K562 treated with DMSO at 1 percent for 48 hours (cell line): ENCODE data around the gene SMIM11. TPM values are rescaled to one million over a fixed set of nuclear protein-coding genes. Genes with fewer than 3 reads are reported as not detected.

ENCODE experiments used
- total RNA-seq: library from RNA; unstranded; fragments of 300-600 nt; gene quantifications from 2 replicates; pipeline ENCODE4 v1.2.3, GENCODE V29; 2022; ENCODE audit warnings: low replicate concordance; ENCODE audit errors: extremely low read depth

Gene SMIM11, protein sequence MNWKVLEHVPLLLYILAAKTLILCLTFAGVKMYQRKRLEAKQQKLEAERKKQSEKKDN
- total RNA-seq, result not detected in 2 replicates

DNA sequence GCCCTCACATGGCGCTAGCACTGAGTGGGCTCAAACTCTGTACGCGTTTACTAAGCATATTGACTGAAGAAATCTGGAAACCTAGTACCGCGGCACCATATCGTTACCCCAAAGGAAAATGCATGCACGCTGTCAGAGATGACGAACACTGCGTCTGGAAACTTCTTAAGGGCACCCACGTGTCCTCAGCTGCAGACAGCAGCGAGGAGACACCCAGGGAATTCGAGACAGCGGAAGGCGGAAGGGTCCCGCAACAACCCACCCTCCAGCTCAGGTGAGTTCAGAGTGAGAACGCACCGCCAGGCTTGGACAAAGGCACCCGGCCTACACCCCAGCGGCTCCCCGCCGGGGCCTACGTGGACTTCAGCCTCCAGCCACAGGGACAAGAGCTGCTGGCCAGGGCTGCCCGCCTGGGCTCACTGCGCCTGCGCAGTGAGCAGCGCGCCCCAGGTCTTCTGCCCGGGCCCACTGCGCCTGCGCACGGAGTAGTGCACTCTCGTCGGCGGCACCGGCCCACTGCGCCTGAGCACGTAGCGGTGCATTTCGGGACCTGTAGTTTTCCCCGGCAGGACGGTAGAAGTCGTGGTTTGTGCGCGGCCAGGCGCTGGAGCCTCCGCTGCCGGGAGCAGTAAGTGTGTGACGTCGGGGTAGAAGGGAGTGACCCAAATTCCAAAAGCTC, at the start of gene SMIM11:
SMIM11 (plus strand) TSS at position 568 of the 679 bp plus-strand sequence. CDS start 3,998 bp downstream, outside the sequence.

DNA sequence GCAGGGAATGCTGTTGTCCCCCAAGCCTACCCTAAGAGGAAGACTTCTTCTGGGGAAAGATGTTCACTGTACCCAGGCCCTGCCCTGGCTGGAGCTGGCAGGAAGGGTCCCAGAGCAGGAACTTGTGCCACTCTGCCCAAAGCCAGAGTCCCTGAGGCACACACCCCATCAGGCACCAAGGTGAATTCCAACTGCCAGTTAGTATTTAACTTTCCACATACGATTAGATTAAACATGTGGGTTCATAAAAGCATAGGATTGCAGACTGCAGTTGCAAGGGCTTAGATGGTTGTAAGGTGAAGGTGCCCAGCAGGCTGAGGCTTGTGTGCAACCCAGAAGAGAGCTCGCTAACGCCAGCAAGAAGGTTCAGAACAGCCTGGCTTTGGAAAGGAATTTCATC, 11.6 kb upstream of the SMIM11 start, which contains the start of gene KCNE2:
KCNE2 (plus strand) TSS at position 274 of the 400 bp plus-strand sequence. CDS start 6,473 bp downstream, outside the sequence.

DNA sequence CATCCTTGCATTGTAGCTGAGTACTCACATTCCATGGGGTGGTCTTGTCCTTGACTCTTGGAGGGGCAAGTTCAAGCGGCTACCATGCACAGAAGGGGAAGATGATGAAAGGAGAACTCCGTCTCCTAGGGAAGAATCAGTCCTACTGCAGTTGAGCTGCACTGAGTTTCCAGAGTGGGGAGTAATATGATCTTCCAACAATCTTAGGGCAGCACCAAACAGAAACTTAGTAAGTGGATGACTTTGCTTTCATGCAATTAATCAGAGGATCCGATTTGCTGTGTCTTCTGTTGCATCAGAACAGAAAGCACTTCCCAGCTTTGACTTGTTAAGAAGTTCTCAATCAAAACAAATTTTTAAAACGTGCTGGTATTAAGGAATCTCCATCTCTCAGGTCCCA, 48.5 kb downstream of the SMIM11 start, which contains the start of gene SMIM34:
SMIM34 (minus strand) TSS at position 147 of the 400 bp plus-strand sequence; CDS start at position 35, 112 bp downstream.

Other genes with a start within 250 kb of the SMIM11 start
- not detected in 2 replicates for gene KCNE2, start 11.5 kb upstream of the SMIM11 start, total RNA-seq
- not detected in 2 replicates for gene SMIM34, start 48.4 kb downstream of the SMIM11 start, total RNA-seq
- not detected in 2 replicates for gene KCNE1, start 136.7 kb downstream of the SMIM11 start, total RNA-seq
- gene RCAN1, start 239.6 kb downstream of the SMIM11 start, total RNA-seq, result not detected in 2 replicates